Measurements from ENCODE around the gene LMNA. TPM values are rescaled to one million over a fixed set of nuclear protein-coding genes. Genes with fewer than 3 reads are reported as not detected.

Gene LMNA
- total and polyA plus RNA-seq, 2 experiments from 2014 or later, result 1,219 to 1,230 TPM

- Histone ChIP-seq H3K9me3 (ENCODE audit: low read depth) (no peaks in the 10 kb centered on the region), H3K36me3 (ENCODE audit: low read depth) (peaks cover 32% of the 10 kb centered on the region), H3K27ac (peak overlapping the region; percentile 100), H3K79me2 (ENCODE audit: insufficient read depth) (peaks cover 90% of the 10 kb centered on the region), H3K27me3 (replicated peaks; ENCODE audit: insufficient read depth) (no peaks in the 10 kb centered on the region), H4K20me1 (ENCODE audit: insufficient read depth) (no peaks in the 10 kb centered on the region), H2AFZ (no peak overlapping the region), H3K9me2 (ENCODE audit: insufficient read depth) (no peaks in the 10 kb centered on the region), H3K4me1 (ENCODE audit: insufficient read depth) (peaks cover 65% of the 10 kb centered on the region), H3K4me3 (peak overlapping the region; percentile 58), H3K9ac (peak overlapping the region; percentile 100), H3K4me2 (ENCODE audit: unreplicated experiment) (peak overlapping the region; percentile 98), H3F3A (ENCODE audit: insufficient read depth) (peaks cover 67% of the 10 kb centered on the region)
- TF ChIP-seq EZH2 (IDR thresholded peaks at IDR 0.05; ENCODE audit: insufficient read depth, poor library complexity, severe bottlenecking) (no peak), EZH2phosphoT487 (IDR thresholded peaks at IDR 0.05; ENCODE audit: insufficient read depth, low read depth) (no peak)
- DNase-seq, result peak; percentile 43
- in situ Hi-C loops (cut with MboI), result no loop called here
- WGBS, 2 experiments (ENCODE audit: low coverage in 1 of 2, low lambda C conversion rate in 2 of 2, missing lambda C conversion rate in 2 of 2), result 3 to 5% methylated on average over 2 of the region's 2 CpGs
Observed at GRCh38 chr1:156128308-156128653, 13.8 kb downstream of the LMNA start.

GRCh38 chr1:156128654-156129597, 14.4 kb downstream of the LMNA start:
- peaks cover 90% of the 10 kb centered on the region for H3K79me2 ChIP-seq (ENCODE audit: insufficient read depth)
- H3K9me2 ChIP-seq (ENCODE audit: insufficient read depth), result no peaks in the 10 kb centered on the region
- WGBS, 2 experiments (ENCODE audit: low coverage in 1 of 2, low lambda C conversion rate in 2 of 2, missing lambda C conversion rate in 2 of 2), result 1 to 3% methylated on average over 8 of the region's 8 CpGs
- H2AFZ ChIP-seq, result no peak overlapping the region
- peaks cover 59% of the 10 kb centered on the region for H3K4me1 ChIP-seq (ENCODE audit: insufficient read depth)
- peak overlapping the region; percentile 98 for H3K4me2 ChIP-seq (ENCODE audit: unreplicated experiment)
- peaks cover 69% of the 10 kb centered on the region for H3F3A ChIP-seq (ENCODE audit: insufficient read depth)
- H3K4me3 ChIP-seq, result peak overlapping the region; percentile 58
- H4K20me1 ChIP-seq (ENCODE audit: insufficient read depth), result no peaks in the 10 kb centered on the region
- H3K27me3 ChIP-seq (replicated peaks; ENCODE audit: insufficient read depth), result no peaks in the 10 kb centered on the region
- H3K9me3 ChIP-seq (ENCODE audit: low read depth), result no peaks in the 10 kb centered on the region
- in situ Hi-C loops (cut with MboI), result no loop called here
- peaks cover 39% of the 10 kb centered on the region for H3K36me3 ChIP-seq (ENCODE audit: low read depth)
- TF ChIP-seq EZH2phosphoT487 (IDR thresholded peaks at IDR 0.05; ENCODE audit: insufficient read depth, low read depth) (no peak), EZH2 (IDR thresholded peaks at IDR 0.05; ENCODE audit: insufficient read depth, poor library complexity, severe bottlenecking) (no peak)
- peak overlapping the region; percentile 100 for H3K9ac ChIP-seq
- H3K27ac ChIP-seq, result peak overlapping the region; percentile 100
- peak; percentile 81 for DNase-seq

GRCh38 chr1:156129687-156130577, 15.4 kb downstream of the LMNA start:
- H3K9me3 ChIP-seq (ENCODE audit: low read depth), result no peaks in the 10 kb centered on the region
- no peaks in the 10 kb centered on the region for H3K9me2 ChIP-seq (ENCODE audit: insufficient read depth)
- peaks cover 63% of the 10 kb centered on the region for H3F3A ChIP-seq (ENCODE audit: insufficient read depth)
- peaks cover 49% of the 10 kb centered on the region for H3K36me3 ChIP-seq (ENCODE audit: low read depth)
- peaks cover 90% of the 10 kb centered on the region for H3K79me2 ChIP-seq (ENCODE audit: insufficient read depth)
- in situ Hi-C loops (cut with MboI), result loop anchor here (5.0 kb wide), 1 partner anchor 33 kb away; no protein-coding TSS in a partner anchor
- H4K20me1 ChIP-seq (ENCODE audit: insufficient read depth), result no peaks in the 10 kb centered on the region
- no peak overlapping the region for H2AFZ ChIP-seq
- no peaks in the 10 kb centered on the region for H3K27me3 ChIP-seq (replicated peaks; ENCODE audit: insufficient read depth)
- H3K9ac ChIP-seq, result peak overlapping the region; percentile 100
- 5% methylated on average over 7 of the region's 7 CpGs for WGBS, 2 experiments (ENCODE audit: low coverage in 1 of 2, low lambda C conversion rate in 2 of 2, missing lambda C conversion rate in 2 of 2)
- peak overlapping the region; percentile 100 for H3K27ac ChIP-seq
- peak; percentile 96 for DNase-seq
- peak overlapping the region; percentile 58 for H3K4me3 ChIP-seq
- peak overlapping the region; percentile 98 for H3K4me2 ChIP-seq (ENCODE audit: unreplicated experiment)
- TF ChIP-seq EZH2phosphoT487 (IDR thresholded peaks at IDR 0.05; ENCODE audit: insufficient read depth, low read depth) (no peak), EZH2 (IDR thresholded peaks at IDR 0.05; ENCODE audit: insufficient read depth, poor library complexity, severe bottlenecking) (no peak)
- H3K4me1 ChIP-seq (ENCODE audit: insufficient read depth), result peaks cover 49% of the 10 kb centered on the region

GRCh38 chr1:156130578-156130942, 16.0 kb downstream of the LMNA start:
- Histone ChIP-seq H2AFZ (no peak overlapping the region), H4K20me1 (ENCODE audit: insufficient read depth) (no peaks in the 10 kb centered on the region), H3K27me3 (replicated peaks; ENCODE audit: insufficient read depth) (no peaks in the 10 kb centered on the region), H3F3A (ENCODE audit: insufficient read depth) (peaks cover 61% of the 10 kb centered on the region), H3K27ac (peak overlapping the region; percentile 100), H3K9me3 (ENCODE audit: low read depth) (no peaks in the 10 kb centered on the region), H3K9ac (peak overlapping the region; percentile 100), H3K4me2 (ENCODE audit: unreplicated experiment) (no peak overlapping the region), H3K9me2 (ENCODE audit: insufficient read depth) (no peaks in the 10 kb centered on the region), H3K36me3 (ENCODE audit: low read depth) (peaks cover 55% of the 10 kb centered on the region), H3K4me3 (no peak overlapping the region), H3K4me1 (ENCODE audit: insufficient read depth) (peaks cover 43% of the 10 kb centered on the region), H3K79me2 (ENCODE audit: insufficient read depth) (peaks cover 89% of the 10 kb centered on the region)
- WGBS, 2 experiments (ENCODE audit: low coverage in 1 of 2, low lambda C conversion rate in 2 of 2, missing lambda C conversion rate in 2 of 2), result 70 to 75% methylated on average over 6 of the region's 6 CpGs
- TF ChIP-seq EZH2phosphoT487 (IDR thresholded peaks at IDR 0.05; ENCODE audit: insufficient read depth, low read depth), result no peak
- no peak for TF ChIP-seq EZH2 (IDR thresholded peaks at IDR 0.05; ENCODE audit: insufficient read depth, poor library complexity, severe bottlenecking)
- in situ Hi-C loops (cut with MboI), result loop anchor here (5.0 kb wide), 1 partner anchor 33 kb away; no protein-coding TSS in a partner anchor
- no peak for DNase-seq

Data from GM23248 (cell line).